ENCODE measurements around the gene PDIK1L. TPM values are rescaled to one million over a fixed set of nuclear protein-coding genes. Genes with fewer than 3 reads are reported as not detected.
A peak's percentile ranks its signal among the peaks of the same experiment; 100 is the strongest.

Gene PDIK1L
- total and polyA plus RNA-seq, 9 of the 15 experiments (the other 6 are each of a cell fraction or from before 2014, with no cell fraction given): 12.8 to 30.2 (median 21.5) TPM

GRCh38 chr1:26162220-26162709, 50.6 kb downstream of the PDIK1L start (continued):
- TF ChIP-seq GTF2B (IDR thresholded peaks at IDR 0.05; ENCODE audit: extremely low read depth, insufficient read length) (no peak), HIVEP1 (CRISPR knock-in tag; IDR thresholded peaks at IDR 0.05) (no peak), MXD1 (CRISPR knock-in tag; IDR thresholded peaks at IDR 0.05; ENCODE audit: borderline replicate concordance, poor library complexity, severe bottlenecking) (no peak), HDAC2 (IDR thresholded peaks at IDR 0.05) (peak; percentile 64; the same call in 1 of the 2 replicates), CCAR2 (IDR thresholded peaks at IDR 0.05; ENCODE audit: low read depth, low read length) (no peak), RAD21 (CRISPR knock-in tag; conservative IDR thresholded peaks at IDR 0.05 in 1 of 2, IDR thresholded peaks at IDR 0.05 in 1 of 2) (no peak), ARHGAP35 (IDR thresholded peaks at IDR 0.05; ENCODE audit: partially characterized antibody) (no peak), KLF10 (CRISPR knock-in tag; IDR thresholded peaks at IDR 0.05) (no peak), RBM22 (IDR thresholded peaks at IDR 0.05; ENCODE audit: low read depth, low read length, poor library complexity, severe bottlenecking) (no peak), MLX (CRISPR knock-in tag; conservative IDR thresholded peaks at IDR 0.05) (no peak), ZFPM2 (CRISPR knock-in tag; IDR thresholded peaks at IDR 0.05) (no peak), CBX3 (IDR thresholded peaks at IDR 0.05; ENCODE audit: borderline replicate concordance in 1 of 2, low read length in 2 of 2) (no peak), ARNT (IDR thresholded peaks at IDR 0.05) (no peak), ZHX1 (conservative IDR thresholded peaks at IDR 0.05; ENCODE audit: low read length) (no peak), CREBBP (IDR thresholded peaks at IDR 0.05; ENCODE audit: low read depth, low read length) (no peak), ZNF77 (CRISPR knock-in tag; IDR thresholded peaks at IDR 0.05) (no peak), ATF3 (IDR thresholded peaks at IDR 0.05) (no peak), ATF3 (CRISPR knock-in tag; conservative IDR thresholded peaks at IDR 0.05) (no peak), ZNF436 (CRISPR knock-in tag; IDR thresholded peaks at IDR 0.05) (no peak), ZNF134 (CRISPR knock-in tag; conservative IDR thresholded peaks at IDR 0.05) (no peak), NCOR1 (IDR thresholded peaks at IDR 0.05) (no peak), ZSCAN32 (CRISPR knock-in tag; IDR thresholded peaks at IDR 0.05) (no peak), PRPF4 (IDR thresholded peaks at IDR 0.05; ENCODE audit: insufficient read depth, low read depth, low read length, poor library complexity, severe bottlenecking) (no peak), PURB (CRISPR knock-in tag; IDR thresholded peaks at IDR 0.05; ENCODE audit: low read depth) (no peak), TCFL5 (CRISPR knock-in tag; conservative IDR thresholded peaks at IDR 0.05) (no peak), MCM2 (IDR thresholded peaks at IDR 0.05; ENCODE audit: low read depth) (no peak)
